Psoas muscle (tissue), 8 donors: ENCODE measurements around the gene ARL10. TPM values are rescaled to one million over a fixed set of nuclear protein-coding genes. Genes with fewer than 3 reads are reported as not detected.

Source experiments
- ATAC-seq, 4 donors: fragments of 200-7000 bp; cut with Tn5 transposase; one replicate each; pipeline ENCODE4 v1.9.1; 2020; ENCODE audit warnings: moderate library complexity in 3 of 4, mild to moderate bottlenecking in 2 of 4
- DNase-seq, 2 donors: peaks; one replicate each; pipeline ENCODE4 v3.0.0-alpha.2; 2020
- H3K27ac ChIP-seq: fragments of 200-600 bp; one replicate; pipeline ENCODE4 v1.8.0; 2022
- H3K27me3 ChIP-seq, 3 donors: fragments of 200-600 bp in 1 of 3; one replicate each; pipeline versions ENCODE4 v1.6.1 to v1.8.0; 2013 to 2022; ENCODE audit warnings: low read length in 2 of 3, mild to moderate bottlenecking in 2 of 3, moderate library complexity in 1 of 3; ENCODE audit not compliant: insufficient read depth in 3 of 3
- H3K36me3 ChIP-seq, 2 donors: fragments of 200-600 bp in 1 of 2; one replicate each; pipeline versions ENCODE4 v1.6.1 to v1.8.0; 2013 to 2022; ENCODE audit warnings: low read depth in 1 of 2, mild to moderate bottlenecking in 1 of 2, moderate library complexity in 1 of 2; ENCODE audit not compliant: insufficient read depth in 1 of 2
- H3K4me1 ChIP-seq: fragments of 200-600 bp; one replicate; pipeline ENCODE4 v1.8.0; 2022
- H3K4me3 ChIP-seq: fragments of 200-600 bp; one replicate; pipeline ENCODE4 v1.8.0; 2022; ENCODE audit warnings: mild to moderate bottlenecking
- H3K9me3 ChIP-seq: fragments of 200-600 bp; one replicate; pipeline ENCODE4 v1.8.0; 2022
- WGBS, 3 donors: extraction: QIAGEN DNeasy Blood & Tissue Kit; methylation state at CpG; one replicate each; pipeline versions ENCODE4 v1.1.6 to v1.1.7; 2013; 5-methylcytosine and 5-hydroxymethylcytosine counted together
- intact Hi-C, 2 donors: fragments of 100-400 bp; cut with DNase I; formaldehyde crosslinking; loops; one replicate each; pipeline versions ENCODE4 v1.11.0 to v1.14.2; 2022
- polyA plus RNA-seq, 3 donors: library from polyadenylated mRNA; stranded (reverse); fragments of 200-250 nt; gene quantifications; one replicate each; pipeline ENCODE4 v1.2.3, GENCODE V29; 2013
- total RNA-seq, 4 donors: library from RNA; stranded (reverse); fragmentation: NEBNext Ultra II Directional in 2 of 4; extraction: Animal tissue kit (Norgen Biotek cat#: 25700) in 2 of 4; gene quantifications; one replicate each; pipeline versions ENCODE4 v1.2.1 to v1.2.4, GENCODE V29; 2021 to 2023
- TF ChIP-seq, protein P1 (sequence below): fragments of 200-600 bp; IDR thresholded peaks from one replicate; pipeline ENCODE4 v1.8.0; 2022; ENCODE audit warnings: antibody characterized with exemption
- donor health status: healthy with polysubstance abuse.
- donor health status: DM: no; HTN: no; CAD: no; lungs with moderate emphysema.
- donor health status: Bipolar disorder and iron deficiency.
- donor health status: healthy.
- donor health status: DM: yes; HTN: yes; CAD: no.
- donor health status: DM: no; HTN: no; CAD: no.
- donor health status: DM: no; HTN: no; CAD: no.
- donor health status: DM: yes; HTN: yes; CAD: no.

Gene ARL10
- total and polyA plus RNA-seq, 7 donors = 1.6 to 6.6 (median 3.9) TPM

DNA sequence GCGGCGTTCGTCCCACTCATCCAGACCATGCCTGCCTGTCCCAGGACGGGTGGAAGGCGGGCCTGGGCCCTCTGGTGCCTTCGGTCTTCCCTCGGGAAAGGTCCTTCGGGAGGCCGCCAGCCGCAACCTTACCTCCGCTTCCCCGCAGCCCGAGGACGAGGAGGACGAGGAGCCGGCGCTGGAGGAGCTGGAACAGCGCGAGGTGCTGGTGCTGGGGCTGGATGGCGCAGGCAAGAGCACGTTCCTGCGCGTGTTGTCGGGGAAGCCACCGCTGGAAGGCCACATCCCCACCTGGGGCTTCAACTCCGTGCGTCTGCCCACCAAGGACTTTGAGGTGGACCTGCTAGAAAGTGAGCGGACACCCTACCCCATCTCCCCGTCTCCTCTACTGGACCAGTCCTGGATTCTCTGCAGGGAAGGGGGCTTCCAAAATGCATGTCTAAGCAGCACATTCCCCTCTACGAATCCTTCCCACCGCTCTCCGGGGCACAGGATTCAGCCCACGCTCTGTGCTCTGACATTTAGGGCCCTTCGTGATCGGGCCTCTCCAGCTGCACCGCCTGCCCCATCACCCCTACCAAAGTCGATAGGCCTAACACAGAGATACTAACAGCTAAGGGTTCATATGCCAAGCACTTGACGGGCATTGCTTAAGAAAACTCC, 1.1 kb downstream of the ARL10 start:
- intact Hi-C loops = no loop called here
- Histone ChIP-seq H3K9me3 (no peaks in the 10 kb centered on the region), H3K4me3 (peak overlapping the region; percentile 83), H3K27me3 (no peaks in the 10 kb centered on the region), H3K4me1 (peaks cover 44% of the 10 kb centered on the region), H3K36me3 (peaks cover 0 to 21% of the 10 kb centered on the region in 2 donors), H3K27ac (peak overlapping the region; percentile 85)
- WGBS, 3 donors = 44 to 49% (median 44%) methylated on average over 38 of the region's 38 CpGs
- ATAC-seq (no peak), DNase-seq (no peak)
- TF ChIP-seq, protein P1, sequence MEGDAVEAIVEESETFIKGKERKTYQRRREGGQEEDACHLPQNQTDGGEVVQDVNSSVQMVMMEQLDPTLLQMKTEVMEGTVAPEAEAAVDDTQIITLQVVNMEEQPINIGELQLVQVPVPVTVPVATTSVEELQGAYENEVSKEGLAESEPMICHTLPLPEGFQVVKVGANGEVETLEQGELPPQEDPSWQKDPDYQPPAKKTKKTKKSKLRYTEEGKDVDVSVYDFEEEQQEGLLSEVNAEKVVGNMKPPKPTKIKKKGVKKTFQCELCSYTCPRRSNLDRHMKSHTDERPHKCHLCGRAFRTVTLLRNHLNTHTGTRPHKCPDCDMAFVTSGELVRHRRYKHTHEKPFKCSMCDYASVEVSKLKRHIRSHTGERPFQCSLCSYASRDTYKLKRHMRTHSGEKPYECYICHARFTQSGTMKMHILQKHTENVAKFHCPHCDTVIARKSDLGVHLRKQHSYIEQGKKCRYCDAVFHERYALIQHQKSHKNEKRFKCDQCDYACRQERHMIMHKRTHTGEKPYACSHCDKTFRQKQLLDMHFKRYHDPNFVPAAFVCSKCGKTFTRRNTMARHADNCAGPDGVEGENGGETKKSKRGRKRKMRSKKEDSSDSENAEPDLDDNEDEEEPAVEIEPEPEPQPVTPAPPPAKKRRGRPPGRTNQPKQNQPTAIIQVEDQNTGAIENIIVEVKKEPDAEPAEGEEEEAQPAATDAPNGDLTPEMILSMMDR = no peak

DNA sequence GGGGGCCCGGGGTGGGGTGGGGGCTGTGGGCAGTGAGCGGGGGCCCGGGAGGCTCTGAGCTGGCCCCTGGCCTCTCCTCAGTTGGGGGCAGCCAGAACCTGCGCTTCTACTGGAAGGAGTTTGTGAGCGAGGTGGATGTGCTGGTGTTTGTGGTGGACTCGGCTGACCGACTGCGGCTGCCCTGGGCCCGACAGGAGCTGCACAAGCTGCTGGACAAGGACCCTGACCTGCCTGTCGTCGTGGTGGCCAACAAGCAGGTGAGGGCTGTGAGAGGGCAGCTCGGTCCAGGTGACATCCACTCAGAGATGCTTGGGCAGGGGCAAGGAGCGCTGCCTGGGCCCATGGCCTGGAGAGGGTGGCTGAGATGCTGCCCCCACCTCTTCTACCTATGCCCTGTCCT, 3.4 kb downstream of the ARL10 start:
- ATAC-seq (no peak), DNase-seq (no peak)
- Histone ChIP-seq H3K27me3 (no peaks in the 10 kb centered on the region), H3K27ac (peak overlapping the region; percentile 85), H3K4me3 (no peak overlapping the region), H3K9me3 (no peaks in the 10 kb centered on the region), H3K4me1 (peaks cover 60% of the 10 kb centered on the region), H3K36me3 (peaks cover 0 to 21% of the 10 kb centered on the region in 2 donors)
- intact Hi-C loops = no loop called here
- WGBS, 3 donors = 81 to 90% (median 84%) methylated on average over 10 to 13 of the region's 13 CpGs
- TF ChIP-seq, protein P1 = no peak

DNA sequence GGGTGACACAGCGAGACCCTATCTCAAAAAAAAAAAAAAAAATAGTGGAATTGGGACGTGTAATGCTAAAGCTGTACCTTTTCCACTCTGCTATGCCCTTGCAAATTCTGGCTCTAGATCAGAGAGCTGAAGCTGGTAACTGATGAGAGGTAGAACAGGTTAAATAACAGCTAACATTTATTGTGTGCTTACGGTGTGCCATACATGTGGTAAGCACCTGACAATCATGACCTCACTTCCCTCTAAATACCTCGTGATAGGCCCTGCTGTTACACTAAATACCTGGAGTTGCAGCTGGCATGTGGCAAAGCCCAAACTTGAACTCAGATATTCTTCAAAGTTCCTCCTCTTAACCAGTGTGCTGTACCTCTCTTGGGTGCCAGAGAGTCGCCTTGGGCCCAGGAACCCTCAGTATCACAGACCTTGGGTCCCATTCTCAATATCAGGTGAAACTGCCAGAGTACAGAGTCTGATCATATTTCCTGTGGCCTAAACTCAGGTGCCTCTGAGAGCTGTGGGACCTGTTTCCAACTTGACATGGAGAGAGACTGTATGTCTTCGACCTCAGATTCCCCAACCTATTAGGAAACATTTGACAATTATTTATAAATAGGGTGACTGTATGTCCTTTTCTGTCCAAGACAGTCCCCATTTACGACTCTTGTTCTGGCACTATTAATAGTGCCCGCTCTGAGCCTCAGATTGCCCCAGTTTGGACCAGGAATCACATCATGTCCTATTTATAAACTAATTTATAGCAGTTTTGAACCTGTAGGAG, 4.8 kb downstream of the ARL10 start:
- H3K4me3 ChIP-seq = no peak overlapping the region
- intact Hi-C loops = no loop called here
- H3K36me3 ChIP-seq = peaks cover 0 to 21% of the 10 kb centered on the region in 2 donors
- ATAC-seq = peak; percentile 81 to 83 (median 82)
- WGBS, 3 donors = 37 to 56% (median 41%) methylated on average over 8 of the region's 8 CpGs
- H3K27ac ChIP-seq = peak overlapping the region; percentile 85
- TF ChIP-seq, protein P1 = no peak
- no peaks in the 10 kb centered on the region for H3K9me3 ChIP-seq
- H3K4me1 ChIP-seq = peaks cover 61% of the 10 kb centered on the region
- no peaks in the 10 kb centered on the region for H3K27me3 ChIP-seq
- DNase-seq = no peak

DNA sequence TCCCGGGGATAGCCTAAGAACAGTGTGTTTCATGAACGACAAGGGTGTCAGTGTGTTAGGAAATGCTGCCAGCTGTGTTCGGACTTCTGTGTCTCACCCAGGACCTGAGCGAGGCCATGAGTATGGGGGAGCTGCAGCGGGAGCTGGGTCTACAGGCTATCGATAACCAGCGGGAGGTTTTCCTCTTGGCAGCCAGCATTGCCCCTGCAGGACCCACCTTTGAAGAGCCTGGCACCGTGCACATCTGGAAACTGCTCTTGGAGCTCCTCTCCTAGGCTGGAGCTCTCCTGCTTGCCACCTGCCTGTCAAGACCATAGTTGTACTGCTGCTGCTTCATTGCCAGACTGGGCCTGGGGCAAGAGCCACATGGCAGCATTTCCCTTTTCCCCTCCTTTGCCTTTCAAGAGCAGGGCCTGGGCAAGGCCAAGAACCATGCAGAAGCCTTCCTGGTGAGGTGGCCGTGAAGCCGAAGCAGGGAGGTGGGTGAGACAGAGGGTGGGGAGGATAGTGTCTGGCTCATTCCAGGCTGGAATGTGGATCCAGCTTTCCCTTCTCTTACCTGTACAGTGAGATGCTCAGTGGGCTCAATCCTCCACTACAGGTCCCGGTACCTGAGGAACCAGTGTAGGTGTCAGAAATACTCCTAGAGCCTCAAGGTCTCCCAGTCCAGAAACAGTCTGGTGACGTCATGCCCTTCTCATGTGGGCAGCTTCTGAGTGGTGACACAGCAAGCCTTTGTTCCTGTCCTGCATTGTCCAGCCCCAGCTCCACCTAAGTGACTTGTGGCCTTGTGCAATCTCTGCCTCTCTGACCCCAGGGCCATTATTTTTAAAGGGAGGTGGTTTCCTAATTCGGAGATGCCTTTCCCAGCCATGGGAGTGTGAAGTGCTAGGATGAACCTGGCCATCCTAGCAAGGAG, 6.6 kb downstream of the ARL10 start:
- WGBS, 3 donors = 60 to 81% (median 73%) methylated on average over 13 of the region's 13 CpGs
- Histone ChIP-seq H3K27ac (peak overlapping the region; percentile 85), H3K9me3 (no peaks in the 10 kb centered on the region), H3K4me3 (no peak overlapping the region), H3K36me3 (peaks cover 0 to 20% of the 10 kb centered on the region in 2 donors), H3K4me1 (peaks cover 58% of the 10 kb centered on the region), H3K27me3 (no peaks in the 10 kb centered on the region)
- TF ChIP-seq, protein P1 = no peak
- DNase-seq (peak in 1 of 2 donors; percentile 68), ATAC-seq (peak; percentile 62 to 80 (median 76))
- intact Hi-C loops = no loop called here
